NCI-H524 (cell line): ENCODE results near the gene SPHK2.
"Not testable (repeated sequence)": the region's sequence is repeated elsewhere in the genome, so short reads cannot be mapped to it uniquely, and the experiment has no call there.

ENCODE experiments used
- DNase-seq, 2 experiments: peaks; one replicate each; lab custom pipeline; 2025; lab: John Stamatoyannopoulos, UW

SPHK2 gene

GRCh38 chr19:48618916-48619691 is at the start of gene SPHK2, which contains the start of gene RPL18:
SPHK2 (plus strand) TSS chr19:48619506; CDS start chr19:48620515, 1,009 bp downstream.
RPL18 (minus strand) TSS chr19:48619178; CDS start chr19:48619143, 35 bp downstream.
- DNase-seq = peak; percentile 98 to 100

GRCh38 chr19:48569814-48570213 is 49.5 kb upstream of the SPHK2 start:
- peak; percentile 90 to 98 for DNase-seq

- DNase-seq = no peak
Observed at GRCh38 chr19:48571378-48572162, 47.7 kb upstream of the SPHK2 start.

GRCh38 chr19:48573163-48573505 is 46.2 kb upstream of the SPHK2 start:
- no peak for DNase-seq

GRCh38 chr19:48575931-48576622 is 43.2 kb upstream of the SPHK2 start:
- no peak for DNase-seq

GRCh38 chr19:48577908-48578307 is 41.4 kb upstream of the SPHK2 start:
- DNase-seq = not testable (repeated sequence)

GRCh38 chr19:48578891-48579290 is 40.4 kb upstream of the SPHK2 start:
- DNase-seq = no peak

GRCh38 chr19:48582168-48582567 is 37.1 kb upstream of the SPHK2 start:
- no peak for DNase-seq

- no peak for DNase-seq
Observed at GRCh38 chr19:48587387-48587786, 31.9 kb upstream of the SPHK2 start.

GRCh38 chr19:48588670-48589401 is 30.5 kb upstream of the SPHK2 start:
- DNase-seq = peak; percentile 54 to 79

GRCh38 chr19:48591021-48591420 is 28.3 kb upstream of the SPHK2 start:
- DNase-seq = peak in 1 of 2 experiments; percentile 40

GRCh38 chr19:48595171-48595570 is 24.1 kb upstream of the SPHK2 start:
- no peak for DNase-seq

- DNase-seq = no peak
Observed at GRCh38 chr19:48595833-48596232, 23.5 kb upstream of the SPHK2 start.

GRCh38 chr19:48596237-48596636 is 23.1 kb upstream of the SPHK2 start:
- no peak for DNase-seq

GRCh38 chr19:48596679-48597465 is 22.4 kb upstream of the SPHK2 start:
- DNase-seq = no peak

- no peak for DNase-seq
Observed at GRCh38 chr19:48598996-48599700, 20.2 kb upstream of the SPHK2 start.

GRCh38 chr19:48600679-48601417 is 18.5 kb upstream of the SPHK2 start:
- DNase-seq = no peak

- no peak for DNase-seq
Observed at GRCh38 chr19:48603001-48603400, 16.3 kb upstream of the SPHK2 start.

- DNase-seq = no peak
Observed at GRCh38 chr19:48603449-48603848, 15.9 kb upstream of the SPHK2 start.

- DNase-seq = no peak
Observed at GRCh38 chr19:48603850-48604249, 15.5 kb upstream of the SPHK2 start.
